Immature natural killer cell (primary cell): ENCODE measurements around the gene RNF152. TPM values are rescaled to one million over a fixed set of nuclear protein-coding genes. Genes with fewer than 3 reads are reported as not detected.

ENCODE experiments used
- DNase-seq, 3 donors: peaks; one replicate each; pipeline ENCODE4 v3.0.0; 2022; ENCODE audit warnings: mixed read lengths in 1 of 3
- H3K27ac Mint-ChIP-seq, 6 donors: one replicate each; pipeline ENCODE4 v1.8.0; 2020; ENCODE audit warnings: mixed read lengths in 6 of 6, mild to moderate bottlenecking in 5 of 6, inconsistent platforms in 4 of 6, moderate library complexity in 3 of 6
- H3K27me3 Mint-ChIP-seq, 3 donors: one replicate each; pipeline ENCODE4 v1.8.0; 2020 to 2021; ENCODE audit warnings: low read depth in 3 of 3, mild to moderate bottlenecking in 3 of 3, mixed read lengths in 3 of 3, moderate library complexity in 3 of 3, inconsistent platforms in 1 of 3
- H3K36me3 Mint-ChIP-seq, 3 donors: one replicate each; pipeline ENCODE4 v1.8.0; 2020; ENCODE audit warnings: mixed read lengths in 3 of 3, inconsistent platforms in 2 of 3, mild to moderate bottlenecking in 2 of 3
- H3K4me1 Mint-ChIP-seq, 2 donors: one replicate each; pipeline ENCODE4 v1.8.0; 2020; ENCODE audit warnings: inconsistent platforms in 2 of 2, mild to moderate bottlenecking in 2 of 2, mixed read lengths in 2 of 2, moderate library complexity in 1 of 2
- H3K4me3 Mint-ChIP-seq, 5 donors: one replicate each; pipeline ENCODE4 v1.8.0; 2020; ENCODE audit warnings: mild to moderate bottlenecking in 5 of 5, mixed read lengths in 5 of 5, inconsistent platforms in 3 of 5, moderate library complexity in 3 of 5
- H3K9me3 Mint-ChIP-seq, 6 donors: one replicate each; pipeline ENCODE4 v1.8.0; 2020; ENCODE audit warnings: mild to moderate bottlenecking in 6 of 6, mixed read lengths in 6 of 6, inconsistent platforms in 4 of 6, moderate library complexity in 3 of 6
- polyA plus RNA-seq, 3 donors: library from polyadenylated mRNA; unstranded; fragments of 300-500 nt; fragmentation: Illumina TruSeq; gene quantifications; one replicate each; pipeline ENCODE4 v1.2.3, GENCODE V29; 2021

Gene RNF152, protein sequence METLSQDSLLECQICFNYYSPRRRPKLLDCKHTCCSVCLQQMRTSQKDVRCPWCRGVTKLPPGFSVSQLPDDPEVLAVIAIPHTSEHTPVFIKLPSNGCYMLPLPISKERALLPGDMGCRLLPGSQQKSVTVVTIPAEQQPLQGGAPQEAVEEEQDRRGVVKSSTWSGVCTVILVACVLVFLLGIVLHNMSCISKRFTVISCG
- under 1 TPM in 1 of 3 donors, not detected in 2; 0.07 TPM for polyA plus RNA-seq

DNA sequence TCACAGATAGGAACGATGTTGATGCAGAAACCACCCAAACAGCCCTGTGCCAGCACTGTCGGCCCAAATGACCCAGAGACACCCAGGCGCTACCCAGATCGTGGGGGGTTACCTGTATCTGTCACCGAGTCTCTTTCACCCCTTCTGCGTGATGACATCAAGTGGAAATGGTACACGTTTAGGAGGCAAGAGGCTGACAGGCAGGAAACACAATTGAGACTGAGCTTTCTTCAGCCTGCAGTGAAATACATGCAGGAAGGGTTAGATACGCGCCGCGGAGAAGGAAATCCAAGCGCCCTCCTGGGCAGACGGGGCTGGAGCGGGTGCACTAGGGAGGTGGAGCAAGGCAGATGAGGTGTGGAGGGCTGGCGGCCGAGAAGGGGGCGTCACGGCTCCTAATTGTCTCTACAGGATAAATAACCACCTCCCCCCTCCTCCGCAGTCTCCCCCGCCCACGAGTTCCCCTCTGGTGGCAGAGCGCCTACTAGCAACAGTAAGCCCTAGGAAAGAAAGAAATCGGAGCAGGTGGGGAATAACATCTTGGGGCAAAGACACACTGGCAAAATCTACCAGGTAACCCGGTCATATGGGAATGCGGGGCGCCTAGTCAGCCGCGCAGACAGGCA lies at the start of gene RNF152:
TSS of gene RNF152 (minus strand) at position 325 of the 626 bp plus-strand sequence. CDS start 76,544 bp downstream, outside the sequence.
- peak within 1 kb of the TSS in 3 of 6 donors; percentile 28 to 68 (median 54) for H3K27ac Mint-ChIP-seq
- DNase-seq, result peak in 2 of 3 donors; percentile 3 to 7
- peak within 1 kb of the TSS; percentile 86 to 90 (median 86) for H3K4me3 Mint-ChIP-seq
- H3K9me3 Mint-ChIP-seq, result no peaks in the 10 kb centered on the region
- no peaks in the 10 kb centered on the region for H3K36me3 Mint-ChIP-seq
- peaks cover 12 to 15% of the 10 kb centered on the region in 2 donors for H3K4me1 Mint-ChIP-seq
- H3K27me3 Mint-ChIP-seq, result peaks cover 10 to 35% (median 24%) of the 10 kb centered on the region in 3 donors

DNA sequence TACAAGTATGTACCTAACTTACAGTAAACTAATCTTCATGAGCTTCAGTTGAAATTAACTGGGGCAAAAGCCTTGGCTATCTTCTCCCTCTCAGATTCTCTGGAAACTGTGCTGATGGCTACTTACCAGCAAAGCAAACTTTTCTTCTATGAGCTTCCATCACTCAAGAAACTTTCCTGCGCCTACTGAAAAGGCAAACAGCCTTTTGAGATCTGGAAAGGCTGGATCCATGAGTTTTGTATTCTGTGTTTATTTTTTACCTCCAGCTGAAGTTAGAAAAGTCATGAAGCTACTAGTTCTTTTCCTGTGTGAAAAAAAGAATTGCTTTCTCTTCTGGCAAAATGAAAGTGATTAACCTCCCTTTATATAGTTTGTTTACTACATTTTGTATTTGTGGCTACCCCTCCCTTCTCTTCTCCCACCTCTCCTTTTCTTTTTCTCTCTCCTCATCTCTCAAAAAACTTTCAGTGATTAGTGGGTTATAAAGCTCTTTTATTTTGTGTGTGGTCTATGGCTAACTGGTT lies 49.2 kb upstream of the RNF152 start:
- Mint-ChIP-seq H3K27ac (peak overlapping the region; percentile 50 to 95 (median 88)), H3K4me3 (peak overlapping the region; percentile 65 to 83 (median 74)), H3K27me3 (peaks cover 2 to 5% (median 3%) of the 10 kb centered on the region in 3 donors), H3K4me1 (peaks cover 32 to 41% of the 10 kb centered on the region in 2 donors), H3K36me3 (peaks cover 0 to 4% (median 3%) of the 10 kb centered on the region in 3 donors), H3K9me3 (peaks cover 0 to 7% (median 4%) of the 10 kb centered on the region in 6 donors)
- DNase-seq, result peak; percentile 6 to 36 (median 22)

DNA sequence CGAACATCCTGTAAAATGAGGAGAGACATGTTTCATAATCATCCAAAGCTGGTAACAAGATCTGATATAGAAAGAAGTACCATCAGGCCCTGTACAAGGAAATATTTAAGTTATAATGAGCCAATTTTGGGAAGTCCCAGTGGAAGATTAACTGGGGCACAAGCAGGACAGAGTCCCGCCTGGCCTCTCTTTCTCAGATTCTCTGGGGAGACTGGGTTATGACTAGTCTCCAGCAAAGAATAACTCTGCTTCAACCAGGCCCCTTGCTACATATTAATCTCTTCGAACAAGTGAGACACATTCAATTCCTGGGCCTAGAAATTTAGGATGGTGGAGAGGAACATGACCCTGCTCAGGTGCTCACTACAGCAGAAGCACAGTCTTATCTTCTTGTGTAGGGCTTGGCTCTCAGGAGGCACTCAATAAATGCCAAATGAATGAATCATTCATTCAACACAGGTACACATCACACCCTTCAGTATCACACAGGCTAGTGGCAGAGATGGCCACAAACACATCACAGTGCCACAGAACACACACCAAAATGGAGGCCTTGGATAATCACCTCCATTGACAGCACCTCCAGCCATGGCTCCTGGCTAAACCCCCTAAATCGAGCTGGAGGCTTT lies 46.4 kb upstream of the RNF152 start:
- Mint-ChIP-seq H3K9me3 (peaks cover 0 to 6% (median 3%) of the 10 kb centered on the region in 6 donors), H3K4me1 (peaks cover 30 to 37% of the 10 kb centered on the region in 2 donors), H3K27me3 (peaks cover 2 to 4% (median 2%) of the 10 kb centered on the region in 3 donors), H3K4me3 (no peak overlapping the region), H3K36me3 (peaks cover 0 to 4% (median 3%) of the 10 kb centered on the region in 3 donors), H3K27ac (no peak overlapping the region)
- no peak for DNase-seq

DNA sequence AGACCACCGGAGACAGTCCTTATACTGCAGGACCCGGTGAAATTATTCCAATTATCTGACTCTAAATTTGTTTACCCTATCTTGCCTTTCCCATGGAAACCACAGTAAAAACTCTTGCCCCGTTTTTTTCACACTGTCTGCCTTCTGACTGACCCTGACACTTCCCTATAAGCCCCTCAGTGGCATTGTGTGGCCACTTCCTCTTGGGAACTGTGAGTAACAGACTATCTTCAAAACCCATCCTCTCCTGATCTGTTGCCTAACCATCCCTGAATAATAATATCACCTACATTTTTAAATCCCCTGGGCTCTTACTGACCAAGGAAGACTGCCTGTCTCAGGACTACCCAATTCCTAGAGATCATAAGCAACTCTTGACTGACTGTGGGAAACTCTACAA lies 42.6 kb upstream of the RNF152 start:
- Mint-ChIP-seq H3K27me3 (peaks cover 0 to 9% (median 7%) of the 10 kb centered on the region in 3 donors), H3K36me3 (peaks cover 0 to 5% (median 0%) of the 10 kb centered on the region in 3 donors), H3K9me3 (peaks cover 0 to 2% (median 0%) of the 10 kb centered on the region in 6 donors), H3K4me1 (peaks cover 0 to 7% of the 10 kb centered on the region in 2 donors), H3K4me3 (no peak overlapping the region), H3K27ac (no peak overlapping the region)
- no peak for DNase-seq

- Mint-ChIP-seq H3K4me1 (peaks cover 8 to 19% of the 10 kb centered on the region in 2 donors), H3K27me3 (peaks cover 0 to 11% (median 9%) of the 10 kb centered on the region in 3 donors), H3K36me3 (peaks cover 0 to 5% (median 0%) of the 10 kb centered on the region in 3 donors), H3K4me3 (no peak overlapping the region), H3K9me3 (peaks cover 0 to 5% (median 2%) of the 10 kb centered on the region in 6 donors), H3K27ac (no peak overlapping the region)
- no peak for DNase-seq
Measured at GRCh38 chr18:61931654-61932379, 39.0 kb upstream of the RNF152 start.

GRCh38 chr18:61929881-61930640 lies 37.3 kb upstream of the RNF152 start:
- no peak for DNase-seq
- H3K4me1 Mint-ChIP-seq, result peaks cover 21 to 35% of the 10 kb centered on the region in 2 donors
- H3K9me3 Mint-ChIP-seq, result peaks cover 0 to 8% (median 2%) of the 10 kb centered on the region in 6 donors
- H3K4me3 Mint-ChIP-seq, result no peak overlapping the region
- peaks cover 0 to 11% (median 8%) of the 10 kb centered on the region in 3 donors for H3K27me3 Mint-ChIP-seq
- H3K27ac Mint-ChIP-seq, result no peak overlapping the region
- H3K36me3 Mint-ChIP-seq, result peaks cover 0 to 10% (median 0%) of the 10 kb centered on the region in 3 donors

DNA sequence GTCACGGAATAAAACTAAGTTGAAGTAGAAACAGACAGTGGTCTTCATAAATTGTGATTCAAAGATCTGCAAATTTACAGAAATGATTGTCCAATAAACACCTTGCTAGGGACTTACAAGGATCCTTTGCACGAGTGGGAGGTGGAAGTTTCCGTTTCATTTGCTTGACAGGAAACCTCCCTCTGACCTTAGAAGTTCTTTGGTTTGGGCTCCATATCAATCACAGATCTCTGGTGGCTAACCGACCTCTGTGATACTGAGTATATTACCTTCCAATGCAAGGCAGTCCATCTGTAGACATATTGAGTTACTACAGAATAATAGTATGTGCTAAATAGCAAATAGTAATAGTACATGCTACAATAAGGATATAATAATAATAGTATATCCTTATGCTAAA lies 33.7 kb upstream of the RNF152 start:
- peaks cover 0 to 8% (median 2%) of the 10 kb centered on the region in 6 donors for H3K9me3 Mint-ChIP-seq
- peak overlapping the region in 4 of 5 donors; percentile 4 to 57 (median 49) for H3K4me3 Mint-ChIP-seq
- peak; percentile 29 to 49 (median 35) for DNase-seq
- peaks cover 0 to 7% (median 0%) of the 10 kb centered on the region in 3 donors for H3K36me3 Mint-ChIP-seq
- no peak overlapping the region for H3K27ac Mint-ChIP-seq
- H3K4me1 Mint-ChIP-seq, result peaks cover 27 to 28% of the 10 kb centered on the region in 2 donors
- H3K27me3 Mint-ChIP-seq, result peaks cover 2 to 11% (median 2%) of the 10 kb centered on the region in 3 donors

DNA sequence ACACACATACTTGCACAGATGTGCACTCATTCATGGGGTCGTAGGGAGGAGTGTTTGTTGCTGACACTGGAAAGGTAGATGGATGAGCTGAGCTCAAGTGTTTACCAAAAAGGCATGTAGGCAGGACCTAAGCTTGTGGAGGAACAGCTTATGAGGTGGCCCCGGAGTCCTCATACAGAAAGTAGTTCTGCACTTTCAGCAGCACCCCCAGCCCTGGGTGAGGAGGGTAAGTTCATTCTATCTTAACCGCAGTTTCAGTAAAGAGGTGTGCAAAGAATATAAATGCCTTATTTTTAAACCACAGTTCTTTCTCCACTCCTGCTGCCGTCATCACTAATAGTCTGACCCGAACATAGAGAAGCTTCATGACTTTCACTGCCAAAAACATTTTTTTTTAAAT lies 31.7 kb upstream of the RNF152 start:
- Mint-ChIP-seq H3K4me3 (no peak overlapping the region), H3K9me3 (peaks cover 0 to 8% (median 2%) of the 10 kb centered on the region in 6 donors), H3K36me3 (peaks cover 0 to 5% (median 0%) of the 10 kb centered on the region in 3 donors), H3K4me1 (peaks cover 27 to 28% of the 10 kb centered on the region in 2 donors), H3K27ac (no peak overlapping the region), H3K27me3 (peaks cover under 1 to 6% (median 2%) of the 10 kb centered on the region in 3 donors)
- no peak for DNase-seq

- Mint-ChIP-seq H3K36me3 (peaks cover 0 to 5% (median 0%) of the 10 kb centered on the region in 3 donors), H3K27ac (no peak overlapping the region), H3K27me3 (peaks cover under 1 to 2% (median 1%) of the 10 kb centered on the region in 3 donors), H3K9me3 (peaks cover 0 to 3% (median 0%) of the 10 kb centered on the region in 6 donors), H3K4me3 (no peak overlapping the region), H3K4me1 (peaks cover 22 to 24% of the 10 kb centered on the region in 2 donors)
- no peak for DNase-seq
Measured at GRCh38 chr18:61922435-61922834, 29.6 kb upstream of the RNF152 start.

DNA sequence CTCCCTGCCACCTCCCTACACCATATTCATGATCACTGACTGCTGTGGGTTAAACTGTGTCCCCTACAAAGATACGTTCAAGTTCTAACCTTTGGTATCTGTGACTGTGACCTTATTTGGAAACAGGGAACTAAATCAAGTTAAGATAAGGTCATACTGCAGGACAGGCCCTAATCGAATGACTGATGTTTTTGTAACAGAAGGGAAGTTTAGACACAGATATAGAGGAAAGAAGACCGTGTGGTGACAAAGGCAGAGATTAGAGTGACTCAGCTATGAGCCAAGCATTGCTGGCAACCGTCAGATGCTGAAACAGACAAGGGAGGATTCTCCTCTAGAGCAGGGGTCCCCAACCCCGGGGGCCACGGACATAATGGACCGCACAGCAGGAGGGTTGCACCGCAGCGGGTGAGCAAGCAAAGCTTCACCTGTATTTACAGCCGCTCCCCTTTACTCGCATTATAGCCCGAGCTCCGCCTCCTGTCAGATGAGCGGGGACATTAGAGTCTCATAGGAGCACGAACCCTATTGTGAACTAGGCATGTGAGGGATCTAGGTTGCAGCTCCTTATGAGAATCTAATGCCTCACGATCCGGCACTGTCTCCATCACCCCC lies 28.9 kb upstream of the RNF152 start:
- no peak for DNase-seq
- Mint-ChIP-seq H3K4me3 (no peak overlapping the region), H3K9me3 (peaks cover 0 to 3% (median 0%) of the 10 kb centered on the region in 6 donors), H3K27ac (no peak overlapping the region), H3K36me3 (peaks cover 0 to 5% (median 0%) of the 10 kb centered on the region in 3 donors), H3K27me3 (peaks cover 0 to 2% (median 1%) of the 10 kb centered on the region in 3 donors), H3K4me1 (peaks cover 15 to 19% of the 10 kb centered on the region in 2 donors)

DNA sequence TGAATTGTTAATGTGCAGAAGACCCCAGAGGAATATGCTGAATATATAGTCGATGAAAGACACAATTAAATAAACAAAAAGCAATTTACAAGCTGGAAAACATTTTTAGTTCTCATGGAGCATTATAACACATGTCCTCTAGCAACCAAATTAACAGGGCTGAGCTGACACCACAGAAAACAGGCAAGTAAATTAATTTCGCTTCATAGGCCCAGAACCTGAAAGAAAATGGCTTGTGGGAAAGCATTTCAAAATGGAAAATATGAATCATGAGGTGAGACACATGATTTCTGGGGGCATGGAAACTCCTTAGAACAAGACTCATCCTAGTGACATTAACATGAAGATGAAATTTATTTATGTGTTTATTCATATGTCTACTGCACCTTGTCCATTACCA lies 25.0 kb upstream of the RNF152 start:
- H3K4me1 Mint-ChIP-seq, result peaks cover 0 to 4% of the 10 kb centered on the region in 2 donors
- H3K4me3 Mint-ChIP-seq, result no peak overlapping the region
- peaks cover 1 to 6% (median 5%) of the 10 kb centered on the region in 3 donors for H3K27me3 Mint-ChIP-seq

DNA sequence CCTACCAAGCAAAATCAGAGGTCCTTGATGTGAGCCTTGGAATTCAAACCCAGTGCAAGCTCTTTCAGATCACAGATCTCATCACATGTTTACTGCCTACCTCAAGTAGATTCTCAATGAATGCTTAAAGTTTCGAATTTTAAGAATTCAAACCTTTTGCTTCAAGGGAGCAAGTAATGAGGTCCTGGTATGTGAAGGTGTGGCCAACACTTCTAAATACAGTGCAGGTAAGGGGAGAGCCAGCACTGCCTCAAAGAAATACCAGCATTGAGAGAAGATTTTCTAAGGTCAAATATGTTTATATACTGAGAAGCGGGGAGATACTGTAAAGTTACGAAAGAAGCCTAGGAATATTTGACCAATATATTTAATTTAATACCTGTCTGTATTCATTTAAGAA lies 19.7 kb upstream of the RNF152 start:
- no peak for DNase-seq
- Mint-ChIP-seq H3K36me3 (no peaks in the 10 kb centered on the region), H3K4me3 (no peak overlapping the region), H3K27me3 (peaks cover 1 to 10% (median 7%) of the 10 kb centered on the region in 3 donors), H3K9me3 (peaks cover 0 to 2% (median 0%) of the 10 kb centered on the region in 6 donors), H3K27ac (no peak overlapping the region), H3K4me1 (no peaks in the 10 kb centered on the region)

More for the DNA sequence above, 25.0 kb upstream of the RNF152 start:
- Mint-ChIP-seq H3K36me3 (no peaks in the 10 kb centered on the region), H3K27ac (no peak overlapping the region), H3K9me3 (no peaks in the 10 kb centered on the region)
- no peak for DNase-seq
